HCT116 (cell line): Measurements from ENCODE around the gene NECAB3. TPM values are rescaled to one million over a fixed set of nuclear protein-coding genes. Genes with fewer than 3 reads are reported as not detected.

Experiments used
- ATAC-seq: fragments of 200-7000 bp; cut with Tn5 transposase; 2 replicates; pipeline ENCODE4 v1.9.1; 2020; ENCODE audit warnings: mild to moderate bottlenecking, moderate library complexity
- BruUV-seq: library from RNA; stranded (reverse); fragments of 400-500 nt; replicated peaks from 2 replicates; lab custom pipeline; 2021; lab: Mats Ljungman, UMichigan
- CTCF ChIA-PET: fragments of 300-600 bp; sonication (Branson Sonifier 250); formaldehyde crosslinking; loops from one replicate; lab custom pipeline; 2021; ENCODE audit warnings: antibody characterized with exemption; lab: Charles Lee
- POLR2A ChIA-PET: fragments of 300-600, 350-600 bp; sonication (Branson Sonifier 250); formaldehyde crosslinking; loops from one replicate; lab custom pipeline; 2021; ENCODE audit warnings: antibody characterized with exemption; lab: Charles Lee
- RAD21 ChIA-PET, 2 experiments: fragments of 300-600 bp; sonication (Branson Sonifier 250); formaldehyde crosslinking; loops; one replicate each; lab custom pipeline; 2023; ENCODE audit warnings: low total read pairs in 2 of 2; ENCODE audit not compliant: uncharacterized antibody in 2 of 2, unreplicated experiment in 2 of 2, low non-redundant PET in 1 of 2; lab: Charles Lee
- DNase-seq: peaks from one replicate; pipeline ENCODE4 v3.0.0-alpha.2; 2010; ENCODE audit warnings: low read depth, low spot score
- H2AFZ ChIP-seq: fragments of 200-600 bp; shearing (Covaris generic), sonication (generic); 2 replicates; pipeline ENCODE4 v1.6.1; 2017; ENCODE audit warnings: low read depth, mixed run types, mixed read lengths, antibody characterized with exemption, low read length; ENCODE audit not compliant: poor library complexity, severe bottlenecking
- H3K27ac ChIP-seq: 2 replicates; pipeline ENCODE4 v1.5.1; 2012; ENCODE audit warnings: low read depth, low read length
- H3K27me3 ChIP-seq: fragments of 200-600 bp; sonication (generic); 2 replicates; pipeline ENCODE4 v1.6.1; 2016; ENCODE audit warnings: mixed run types, low read length, mixed read lengths; ENCODE audit not compliant: insufficient read depth
- H3K36me3 ChIP-seq, 2 experiments: fragments of 200-500 bp in 1 of 2; fragments of 200-600 bp in 1 of 2; sonication (Bioruptor generic) in 1 of 2; sonication (generic) in 1 of 2; 2 replicates each; pipeline versions ENCODE4 v1.5.1 to v1.6.1; 2014 to 2016; ENCODE audit warnings: low read length in 2 of 2, inconsistent platforms in 1 of 2, mixed read lengths in 1 of 2, mixed run types in 1 of 2; ENCODE audit not compliant: insufficient read depth in 2 of 2, control insufficient read depth in 1 of 2
- H3K4me1 ChIP-seq, 2 experiments: fragments of 200-600 bp in 1 of 2; sonication (generic) in 1 of 2; 2 replicates each; pipeline versions ENCODE4 v1.5.1 to v1.6.1; 2012 to 2017; ENCODE audit warnings: low read length in 2 of 2, inconsistent platforms in 1 of 2, mild to moderate bottlenecking in 1 of 2, mixed read lengths in 1 of 2, mixed run types in 1 of 2, moderate library complexity in 1 of 2; ENCODE audit not compliant: insufficient read depth in 2 of 2, control insufficient read depth in 1 of 2
- H3K4me2 ChIP-seq: fragments of 200-600 bp; sonication (generic); 2 replicates; pipeline ENCODE4 v1.6.1; 2017; ENCODE audit warnings: mixed run types, low read length, mixed read lengths
- H3K4me3 ChIP-seq, 2 experiments: fragments of 200-600 bp in 1 of 2; sonication (generic) in 1 of 2; replicated peaks in 1 of 2; 2 replicates each; pipeline ENCODE4 v1.5.1; 2011 to 2016; ENCODE audit warnings: low read length in 2 of 2, control low read depth in 1 of 2, low read depth in 1 of 2, mild to moderate bottlenecking in 1 of 2, mixed read lengths in 1 of 2, mixed run types in 1 of 2
- H3K79me2 ChIP-seq: fragments of 200-600 bp; sonication (generic); 2 replicates; pipeline ENCODE4 v1.6.1; 2017; ENCODE audit warnings: mild to moderate bottlenecking, mixed run types, low read length, moderate library complexity, mixed read lengths; ENCODE audit not compliant: insufficient read depth
- H3K9ac ChIP-seq: fragments of 200-600 bp; sonication (generic); 2 replicates; pipeline ENCODE4 v1.6.1; 2016; ENCODE audit warnings: low read length, mixed read lengths
- H3K9me2 ChIP-seq: fragments of 200-600 bp; sonication (generic), shearing (Covaris generic); 2 replicates; pipeline ENCODE4 v1.6.1; 2017; ENCODE audit warnings: mixed run types, mild to moderate bottlenecking, moderate library complexity; ENCODE audit not compliant: insufficient read depth
- H3K9me3 ChIP-seq, 2 experiments: fragments of 200-500 bp in 1 of 2; fragments of 200-600 bp in 1 of 2; sonication (Bioruptor generic) in 1 of 2; sonication (generic) in 1 of 2; 2 replicates each; pipeline ENCODE4 v1.6.1; 2014 to 2017; ENCODE audit warnings: low read length in 2 of 2, mixed read lengths in 2 of 2, inconsistent platforms in 1 of 2, low read depth in 1 of 2, mild to moderate bottlenecking in 1 of 2, mixed run types in 1 of 2, moderate library complexity in 1 of 2; ENCODE audit not compliant: control insufficient read depth in 1 of 2, insufficient read depth in 1 of 2
- H4K20me1 ChIP-seq: fragments of 200-600 bp; sonication (generic), shearing (Covaris generic); 2 replicates; pipeline ENCODE4 v1.6.1; 2017; ENCODE audit warnings: mixed run types, mild to moderate bottlenecking, moderate library complexity; ENCODE audit not compliant: insufficient read depth
- CBX3 ChIP-seq: IDR thresholded peaks from 2 replicates; pipeline ENCODE4 v1.6.1; 2012; ENCODE audit warnings: low read depth
- CEBPB ChIP-seq: IDR thresholded peaks from 2 replicates; pipeline ENCODE4 v1.6.1; 2012; ENCODE audit warnings: low read depth
- EGR1 ChIP-seq: IDR thresholded peaks from 2 replicates; pipeline ENCODE4 v1.6.1; 2012; ENCODE audit warnings: low read depth
- ELF1 ChIP-seq: IDR thresholded peaks from 2 replicates; pipeline ENCODE4 v1.6.1; 2012; ENCODE audit warnings: low read depth, borderline replicate concordance
- EZH2phosphoT487 ChIP-seq: fragments of 200-600 bp; IDR thresholded peaks from 2 replicates; pipeline ENCODE4 v1.6.1; 2018; ENCODE audit warnings: antibody characterized with exemption, borderline replicate concordance
- JUND ChIP-seq: IDR thresholded peaks from 2 replicates; pipeline ENCODE4 v1.6.1; 2012
- POLR2A ChIP-seq: IDR thresholded peaks from 2 replicates; pipeline ENCODE4 v1.7.0; 2011; ENCODE audit warnings: borderline replicate concordance; ENCODE audit not compliant: insufficient read depth, insufficient read length; ENCODE audit errors: extremely low read depth
- POLR2AphosphoS5 ChIP-seq: IDR thresholded peaks from 2 replicates; pipeline ENCODE4 v1.6.1; 2011; ENCODE audit warnings: mild to moderate bottlenecking, low read depth, low read length, moderate library complexity
- RAD21 ChIP-seq: IDR thresholded peaks from 2 replicates; pipeline ENCODE4 v1.6.1; 2012; ENCODE audit warnings: low read depth, mild to moderate bottlenecking
- REST ChIP-seq: IDR thresholded peaks from 2 replicates; pipeline ENCODE4 v1.6.1; 2012; ENCODE audit warnings: low read depth
- SIN3A ChIP-seq: IDR thresholded peaks from 2 replicates; pipeline ENCODE4 v1.6.1; 2012; ENCODE audit warnings: low read depth
- SP1 ChIP-seq: IDR thresholded peaks from 2 replicates; pipeline ENCODE4 v1.6.1; 2012; ENCODE audit warnings: low read depth
- YY1 ChIP-seq: IDR thresholded peaks from 2 replicates; pipeline ENCODE4 v1.6.1; 2011; ENCODE audit warnings: low read length, low read depth, moderate library complexity, mild to moderate bottlenecking; ENCODE audit not compliant: insufficient replicate concordance; ENCODE audit errors: extremely low read depth
- intact Hi-C: fragments of 100-400 bp; cut with micrococcal nuclease; formaldehyde crosslinking; loops from 2 replicates; pipeline ENCODE4 v1.10.0; 2022
- total RNA-seq: library from RNA; stranded (reverse); gene quantifications from one replicate; pipeline ENCODE4 v1.2.1, GENCODE V29; 2021; ENCODE audit not compliant: unreplicated experiment
- TF ChIP-seq, protein P1 (sequence below): IDR thresholded peaks from 2 replicates; pipeline ENCODE4 v1.6.1; 2012
- TF ChIP-seq, protein P2 (sequence below): IDR thresholded peaks from 2 replicates; pipeline ENCODE4 v1.6.1; 2011; ENCODE audit warnings: mild to moderate bottlenecking, low read length, moderate library complexity; ENCODE audit not compliant: insufficient replicate concordance; ENCODE audit errors: extremely low read depth

The NECAB3 gene
- total RNA-seq, 1 experiment from 2014 or later, result 48.1 TPM

- no peak overlapping the region for H3K4me3 ChIP-seq
- no peak for ATAC-seq
- TF ChIP-seq YY1 (no peak), EGR1 (no peak), POLR2A (no peak), REST (no peak), CBX3 (no peak), ELF1 (no peak), RAD21 (no peak), CEBPB (no peak), JUND (no peak), EZH2phosphoT487 (no peak), POLR2AphosphoS5 (no peak), SIN3A (no peak), SP1 (no peak)
- TF ChIP-seq, protein P1, sequence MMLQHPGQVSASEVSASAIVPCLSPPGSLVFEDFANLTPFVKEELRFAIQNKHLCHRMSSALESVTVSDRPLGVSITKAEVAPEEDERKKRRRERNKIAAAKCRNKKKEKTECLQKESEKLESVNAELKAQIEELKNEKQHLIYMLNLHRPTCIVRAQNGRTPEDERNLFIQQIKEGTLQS, result no peak
- TF ChIP-seq, protein P2, sequence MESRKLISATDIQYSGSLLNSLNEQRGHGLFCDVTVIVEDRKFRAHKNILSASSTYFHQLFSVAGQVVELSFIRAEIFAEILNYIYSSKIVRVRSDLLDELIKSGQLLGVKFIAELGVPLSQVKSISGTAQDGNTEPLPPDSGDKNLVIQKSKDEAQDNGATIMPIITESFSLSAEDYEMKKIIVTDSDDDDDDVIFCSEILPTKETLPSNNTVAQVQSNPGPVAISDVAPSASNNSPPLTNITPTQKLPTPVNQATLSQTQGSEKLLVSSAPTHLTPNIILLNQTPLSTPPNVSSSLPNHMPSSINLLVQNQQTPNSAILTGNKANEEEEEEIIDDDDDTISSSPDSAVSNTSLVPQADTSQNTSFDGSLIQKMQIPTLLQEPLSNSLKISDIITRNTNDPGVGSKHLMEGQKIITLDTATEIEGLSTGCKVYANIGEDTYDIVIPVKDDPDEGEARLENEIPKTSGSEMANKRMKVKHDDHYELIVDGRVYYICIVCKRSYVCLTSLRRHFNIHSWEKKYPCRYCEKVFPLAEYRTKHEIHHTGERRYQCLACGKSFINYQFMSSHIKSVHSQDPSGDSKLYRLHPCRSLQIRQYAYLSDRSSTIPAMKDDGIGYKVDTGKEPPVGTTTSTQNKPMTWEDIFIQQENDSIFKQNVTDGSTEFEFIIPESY, result no peak
- peaks cover 10 to 23% of the 10 kb centered on the region in 2 experiments; a peak in 3 of 4 replicates for H3K36me3 ChIP-seq
- H3K9ac ChIP-seq, result no peak overlapping the region
- no peaks in the 10 kb centered on the region for H3K9me2 ChIP-seq
- no peaks in the 10 kb centered on the region for H4K20me1 ChIP-seq
- no TSS peak for BruUV-seq
- ChIA-PET CTCF (interaction anchor here (0.6 kb wide), 1 partner anchor 18 kb away, joined by 3 read pairs; no protein-coding TSS in a partner anchor), POLR2A (no interaction called here), RAD21 (no interaction called here)
- H3K9me3 ChIP-seq, result no peaks in the 10 kb centered on the region
- H3K79me2 ChIP-seq, result peaks cover 26% of the 10 kb centered on the region; the same call in 1 of the 2 replicates
- no peak overlapping the region for H2AFZ ChIP-seq
- no peak overlapping the region for H3K4me2 ChIP-seq
- H3K27ac ChIP-seq, result no peak overlapping the region
- H3K4me1 ChIP-seq, result peaks cover 15 to 24% of the 10 kb centered on the region in 2 experiments
- H3K27me3 ChIP-seq, result no peaks in the 10 kb centered on the region
- intact Hi-C loops, result no loop called here
- DNase-seq, result no peak
Observed at GRCh38 chr20:33670715-33671499, 3.3 kb downstream of the NECAB3 start.
